Ishikawa (cell line): ENCODE measurements around the gene CIDEC.

ENCODE experiments used
- CEBPB ChIP-seq: IDR thresholded peaks from 2 replicates; pipeline ENCODE4 v1.6.1; 2012
- CREB1 ChIP-seq: IDR thresholded peaks from 2 replicates; pipeline ENCODE4 v1.6.1; 2012; ENCODE audit warnings: low read depth
- EGR1 ChIP-seq: IDR thresholded peaks from 2 replicates; pipeline ENCODE4 v1.6.1; 2012
- EP300 ChIP-seq: IDR thresholded peaks from 2 replicates; pipeline ENCODE4 v1.6.1; 2012; ENCODE audit warnings: borderline replicate concordance
- FOXM1 ChIP-seq: IDR thresholded peaks from 2 replicates; pipeline ENCODE4 v1.6.1; 2012; ENCODE audit warnings: low read depth, borderline replicate concordance
- MAX ChIP-seq: IDR thresholded peaks from 2 replicates; pipeline ENCODE4 v1.6.1; 2012
- NFIC ChIP-seq: IDR thresholded peaks from 2 replicates; pipeline ENCODE4 v1.6.1; 2012
- RAD21 ChIP-seq: IDR thresholded peaks from 2 replicates; pipeline ENCODE4 v1.6.1; 2012; ENCODE audit warnings: low read depth
- REST ChIP-seq: IDR thresholded peaks from 2 replicates; pipeline ENCODE4 v1.6.1; 2012; ENCODE audit warnings: low read depth, mild to moderate bottlenecking
- TAF1 ChIP-seq: IDR thresholded peaks from 2 replicates; pipeline ENCODE4 v1.6.1; 2012; ENCODE audit warnings: low read depth, mild to moderate bottlenecking
- TCF12 ChIP-seq: IDR thresholded peaks from 2 replicates; pipeline ENCODE4 v1.6.1; 2012; ENCODE audit warnings: low read depth
- TEAD4 ChIP-seq: IDR thresholded peaks from 2 replicates; pipeline ENCODE4 v1.6.1; 2012
- USF1 ChIP-seq: IDR thresholded peaks from 2 replicates; pipeline ENCODE4 v1.6.1; 2012
- YY1 ChIP-seq: IDR thresholded peaks from 2 replicates; pipeline ENCODE4 v1.6.1; 2012; ENCODE audit warnings: low read depth
- ZBTB7A ChIP-seq: IDR thresholded peaks from 2 replicates; pipeline ENCODE4 v1.6.1; 2012; ENCODE audit warnings: low read depth

Gene CIDEC

GRCh38 chr3:9879830-9880549 lies at the start of gene CIDEC:
Gene CIDEC, minus strand, starts transcription at chr3:9880253. Its CDS starts 1,767 bp downstream, at chr3:9878486.
- TF ChIP-seq MAX (no peak), EP300 (no peak), CEBPB (no peak), YY1 (no peak), RAD21 (no peak), NFIC (no peak), USF1 (no peak), EGR1 (no peak), TAF1 (no peak), TEAD4 (no peak), TCF12 (no peak)

GRCh38 chr3:9928158-9928557 lies 48.1 kb upstream of the CIDEC start:
- TF ChIP-seq CEBPB (no peak), REST (no peak), ZBTB7A (no peak), FOXM1 (no peak), EP300 (no peak), EGR1 (no peak), CREB1 (no peak), NFIC (no peak), YY1 (no peak), RAD21 (no peak), USF1 (no peak), MAX (no peak), TEAD4 (no peak), TAF1 (no peak), TCF12 (no peak)

GRCh38 chr3:9918261-9919038 lies 38.4 kb upstream of the CIDEC start:
- TF ChIP-seq FOXM1 = no peak
- no peak for TF ChIP-seq TAF1
- TF ChIP-seq USF1 = no peak
- TF ChIP-seq TEAD4 = no peak
- no peak for TF ChIP-seq CEBPB
- TF ChIP-seq ZBTB7A = no peak
- TF ChIP-seq YY1 = no peak
- no peak for TF ChIP-seq EGR1
- TF ChIP-seq RAD21 = no peak
- TF ChIP-seq REST = no peak
- TF ChIP-seq MAX = no peak
- TF ChIP-seq NFIC = no peak
- no peak for TF ChIP-seq EP300
- no peak for TF ChIP-seq TCF12
- TF ChIP-seq CREB1 = no peak

- TF ChIP-seq FOXM1 (no peak), EGR1 (no peak), TAF1 (no peak), USF1 (no peak), CREB1 (no peak), ZBTB7A (no peak), MAX (no peak), TEAD4 (no peak), REST (no peak), YY1 (no peak), EP300 (no peak), NFIC (no peak), TCF12 (no peak), RAD21 (no peak), CEBPB (no peak)
These were observed 37.8 kb upstream of the CIDEC start for GRCh38 chr3:9917820-9918219.
